ENCODE data around the gene SLC11A1. TPM values are rescaled to one million over a fixed set of nuclear protein-coding genes. Genes with fewer than 3 reads are reported as not detected.

Gene SLC11A1
- polyA plus RNA-seq, 1 donor (not counting 4 experiments of a cell fraction or from before 2014, with no cell fraction given), result 0.46 TPM

DNA sequence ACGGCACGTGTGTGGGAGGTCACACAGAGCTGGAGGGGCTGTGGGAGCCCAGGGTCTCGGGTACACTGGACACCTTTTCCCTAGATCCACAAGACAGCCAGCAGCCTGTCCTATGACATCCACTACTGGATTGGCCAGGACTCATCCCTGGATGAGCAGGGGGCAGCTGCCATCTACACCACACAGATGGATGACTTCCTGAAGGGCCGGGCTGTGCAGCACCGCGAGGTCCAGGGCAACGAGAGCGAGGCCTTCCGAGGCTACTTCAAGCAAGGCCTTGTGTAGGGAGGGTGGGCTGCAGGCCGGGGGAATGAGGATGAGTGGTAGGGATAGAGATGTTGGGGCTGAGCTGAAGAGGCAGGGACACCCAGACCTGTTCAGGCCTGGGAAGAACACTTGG is 43.5 kb downstream of the SLC11A1 start:
- Histone ChIP-seq H4K20me1 (ENCODE audit: control insufficient read depth, extremely low read depth, insufficient read depth, low read length) (no peaks in the 10 kb centered on the region), H3K79me2 (ENCODE audit: control insufficient read depth, insufficient read depth, low read length) (no peaks in the 10 kb centered on the region), H3K36me3 (ENCODE audit: control insufficient read depth in 2 of 2, extremely low read depth in 1 of 2, insufficient read depth in 2 of 2, low read length in 2 of 2) (no peaks in the 10 kb centered on the region), H3K4me1 (ENCODE audit: control insufficient read depth, extremely low read depth, insufficient read depth, low read length) (peaks cover 4% of the 10 kb centered on the region), H3K9me1 (ENCODE audit: control insufficient read depth, extremely low read depth, insufficient read depth, low read length) (no peaks in the 10 kb centered on the region), H3K9me3 (ENCODE audit: control insufficient read depth, low read depth, low read length) (no peaks in the 10 kb centered on the region), H3K9ac (ENCODE audit: control insufficient read depth, extremely low read depth, insufficient read depth, low read length) (no peak overlapping the region), H3K4me2 (ENCODE audit: control insufficient read depth, extremely low read depth, insufficient read depth, low read depth, low read length) (no peak overlapping the region), H3K4me3 (ENCODE audit: control insufficient read depth in 2 of 3, extremely low read depth in 1 of 3, insufficient read depth in 2 of 3, low read depth in 1 of 3, low read length in 3 of 3) (no peak overlapping the region), H2AFZ (ENCODE audit: control insufficient read depth, low read length) (no peak overlapping the region), H3K27ac (ENCODE audit: control insufficient read depth, insufficient read depth, low read length) (no peak overlapping the region), H3K27me3 (ENCODE audit: control insufficient read depth, extremely low read depth, insufficient read depth, low read length) (no peaks in the 10 kb centered on the region)
- TF ChIP-seq, protein P1, sequence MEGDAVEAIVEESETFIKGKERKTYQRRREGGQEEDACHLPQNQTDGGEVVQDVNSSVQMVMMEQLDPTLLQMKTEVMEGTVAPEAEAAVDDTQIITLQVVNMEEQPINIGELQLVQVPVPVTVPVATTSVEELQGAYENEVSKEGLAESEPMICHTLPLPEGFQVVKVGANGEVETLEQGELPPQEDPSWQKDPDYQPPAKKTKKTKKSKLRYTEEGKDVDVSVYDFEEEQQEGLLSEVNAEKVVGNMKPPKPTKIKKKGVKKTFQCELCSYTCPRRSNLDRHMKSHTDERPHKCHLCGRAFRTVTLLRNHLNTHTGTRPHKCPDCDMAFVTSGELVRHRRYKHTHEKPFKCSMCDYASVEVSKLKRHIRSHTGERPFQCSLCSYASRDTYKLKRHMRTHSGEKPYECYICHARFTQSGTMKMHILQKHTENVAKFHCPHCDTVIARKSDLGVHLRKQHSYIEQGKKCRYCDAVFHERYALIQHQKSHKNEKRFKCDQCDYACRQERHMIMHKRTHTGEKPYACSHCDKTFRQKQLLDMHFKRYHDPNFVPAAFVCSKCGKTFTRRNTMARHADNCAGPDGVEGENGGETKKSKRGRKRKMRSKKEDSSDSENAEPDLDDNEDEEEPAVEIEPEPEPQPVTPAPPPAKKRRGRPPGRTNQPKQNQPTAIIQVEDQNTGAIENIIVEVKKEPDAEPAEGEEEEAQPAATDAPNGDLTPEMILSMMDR (optimal IDR thresholded peaks at IDR 0.05 in 1 of 3, IDR thresholded peaks at IDR 0.05 in 1 of 3, conservative IDR thresholded peaks at IDR 0.05 in 1 of 3; ENCODE audit: extremely low read depth in 1 of 3, insufficient read depth in 2 of 3, low read length in 3 of 3), result no peak
- no peak for TF ChIP-seq EZH2 (IDR thresholded peaks at IDR 0.05; ENCODE audit: low read length)
- FAIRE-seq (no peak), DNase-seq (ENCODE audit: low read depth, low spot score) (no peak)
- dilution Hi-C loops (cut with MboI; ENCODE audit: extremely low pct_ligation_motif_present, low sequenced_read_pairs), result no loop called here

DNA sequence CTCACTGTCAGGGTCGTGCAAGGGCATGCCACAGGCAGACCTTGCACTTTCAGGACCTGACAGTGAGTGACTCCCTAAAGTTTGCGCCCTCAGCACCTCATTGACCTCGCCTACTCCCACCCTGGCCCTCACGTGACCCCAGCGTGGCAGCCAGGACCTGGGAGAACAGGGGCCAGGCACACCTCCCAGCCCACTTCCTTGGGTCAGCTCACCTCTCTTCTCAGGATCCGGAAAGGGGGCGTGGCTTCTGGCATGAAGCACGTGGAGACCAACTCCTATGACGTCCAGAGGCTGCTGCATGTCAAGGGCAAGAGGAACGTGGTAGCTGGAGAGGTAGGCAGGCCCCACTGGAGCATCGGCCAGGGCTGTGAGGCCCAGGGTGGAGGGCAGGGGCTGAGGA is 45.7 kb downstream of the SLC11A1 start:
- H3K9ac ChIP-seq (ENCODE audit: control insufficient read depth, extremely low read depth, insufficient read depth, low read length), result no peak overlapping the region
- DNase-seq (ENCODE audit: low read depth, low spot score) (no peak), FAIRE-seq (no peak)
- H3K4me3 ChIP-seq (ENCODE audit: control insufficient read depth in 2 of 3, extremely low read depth in 1 of 3, insufficient read depth in 2 of 3, low read depth in 1 of 3, low read length in 3 of 3), result no peak overlapping the region
- no peaks in the 10 kb centered on the region for H3K36me3 ChIP-seq (ENCODE audit: control insufficient read depth in 2 of 2, extremely low read depth in 1 of 2, insufficient read depth in 2 of 2, low read length in 2 of 2)
- H4K20me1 ChIP-seq (ENCODE audit: control insufficient read depth, extremely low read depth, insufficient read depth, low read length), result no peaks in the 10 kb centered on the region
- H3K9me3 ChIP-seq (ENCODE audit: control insufficient read depth, low read depth, low read length), result no peaks in the 10 kb centered on the region
- no peak overlapping the region for H3K4me2 ChIP-seq (ENCODE audit: control insufficient read depth, extremely low read depth, insufficient read depth, low read depth, low read length)
- peaks cover 4% of the 10 kb centered on the region for H3K27me3 ChIP-seq (ENCODE audit: control insufficient read depth, extremely low read depth, insufficient read depth, low read length)
- H3K9me1 ChIP-seq (ENCODE audit: control insufficient read depth, extremely low read depth, insufficient read depth, low read length), result no peaks in the 10 kb centered on the region
- H3K4me1 ChIP-seq (ENCODE audit: control insufficient read depth, extremely low read depth, insufficient read depth, low read length), result no peaks in the 10 kb centered on the region
- dilution Hi-C loops (cut with MboI; ENCODE audit: extremely low pct_ligation_motif_present, low sequenced_read_pairs), result no loop called here
- TF ChIP-seq EZH2 (IDR thresholded peaks at IDR 0.05; ENCODE audit: low read length), result no peak
- TF ChIP-seq, protein P1 (optimal IDR thresholded peaks at IDR 0.05 in 1 of 3, IDR thresholded peaks at IDR 0.05 in 1 of 3, conservative IDR thresholded peaks at IDR 0.05 in 1 of 3; ENCODE audit: extremely low read depth in 1 of 3, insufficient read depth in 2 of 3, low read length in 3 of 3), result no peak
- H3K27ac ChIP-seq (ENCODE audit: control insufficient read depth, insufficient read depth, low read length), result no peak overlapping the region
- H2AFZ ChIP-seq (ENCODE audit: control insufficient read depth, low read length), result no peak overlapping the region
- H3K79me2 ChIP-seq (ENCODE audit: control insufficient read depth, insufficient read depth, low read length), result no peaks in the 10 kb centered on the region

Measured in keratinocyte (primary cell).